Type B pancreatic cell (in vitro differentiated cells): ENCODE data around the gene GDI1. TPM values are rescaled to one million over a fixed set of nuclear protein-coding genes. Genes with fewer than 3 reads are reported as not detected.

Experiments
- DNase-seq: peaks from one replicate; pipeline ENCODE4 v3.0.0; 2021; ENCODE audit warnings: mixed read lengths; ENCODE audit not compliant: unreplicated experiment; ENCODE audit errors: extremely low spot score
- H3K27ac Mint-ChIP-seq: 2 replicates; pipeline ENCODE4 v1.8.0; 2021; ENCODE audit warnings: mild to moderate bottlenecking, mixed read lengths
- H3K27me3 Mint-ChIP-seq: 2 replicates; pipeline ENCODE4 v1.8.0; 2021; ENCODE audit warnings: mixed read lengths
- H3K36me3 Mint-ChIP-seq: 2 replicates; pipeline ENCODE4 v1.8.0; 2021; ENCODE audit warnings: mixed read lengths
- H3K4me1 Mint-ChIP-seq: one replicate; pipeline ENCODE4 v1.8.0; 2021; ENCODE audit warnings: mixed read lengths; ENCODE audit not compliant: unreplicated experiment
- H3K4me3 Mint-ChIP-seq: 2 replicates; pipeline ENCODE4 v1.8.0; 2021; ENCODE audit warnings: mild to moderate bottlenecking, mixed read lengths
- H3K9me3 Mint-ChIP-seq: 2 replicates; pipeline ENCODE4 v1.8.0; 2021; ENCODE audit warnings: mixed read lengths
- total RNA-seq: library from RNA; stranded (reverse); gene quantifications from 2 replicates; pipeline ENCODE4 v1.2.1, GENCODE V29; 2021; ENCODE audit warnings: low replicate concordance
- TF ChIP-seq, protein P1 (sequence below): fragments of 200-600 bp; sonication (generic); conservative IDR thresholded peaks from 2 replicates; pipeline ENCODE4 v1.5.0; 2021; ENCODE audit warnings: antibody characterized with exemption, mild to moderate bottlenecking

The GDI1 gene
- total RNA-seq, 1 donor from 2014 or later = 159 TPM

DNA sequence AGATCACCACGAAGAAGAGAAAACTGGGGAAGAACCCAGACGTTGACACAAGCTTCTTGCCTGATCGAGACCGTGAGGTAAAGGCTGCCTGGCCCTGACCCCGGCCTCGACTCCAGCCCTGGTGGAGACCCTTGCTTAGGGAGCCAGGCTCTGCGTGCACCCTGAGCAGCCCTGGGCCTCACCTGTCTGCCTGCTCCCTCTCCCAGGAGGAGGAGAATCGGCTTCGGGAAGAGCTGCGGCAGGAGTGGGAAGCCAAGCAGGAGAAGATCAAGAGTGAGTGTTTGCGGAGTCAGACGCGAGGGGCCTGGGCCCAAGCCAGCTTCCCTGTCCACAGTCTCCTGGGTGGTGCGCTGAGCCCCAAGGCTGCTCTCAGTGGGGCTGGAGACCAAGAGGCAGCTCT lies 11.5 kb downstream of the GDI1 start:
- H3K9me3 Mint-ChIP-seq = no peaks in the 10 kb centered on the region
- H3K27ac Mint-ChIP-seq = no peak overlapping the region
- no peak for DNase-seq
- no peak overlapping the region for H3K4me3 Mint-ChIP-seq
- TF ChIP-seq, protein P1, sequence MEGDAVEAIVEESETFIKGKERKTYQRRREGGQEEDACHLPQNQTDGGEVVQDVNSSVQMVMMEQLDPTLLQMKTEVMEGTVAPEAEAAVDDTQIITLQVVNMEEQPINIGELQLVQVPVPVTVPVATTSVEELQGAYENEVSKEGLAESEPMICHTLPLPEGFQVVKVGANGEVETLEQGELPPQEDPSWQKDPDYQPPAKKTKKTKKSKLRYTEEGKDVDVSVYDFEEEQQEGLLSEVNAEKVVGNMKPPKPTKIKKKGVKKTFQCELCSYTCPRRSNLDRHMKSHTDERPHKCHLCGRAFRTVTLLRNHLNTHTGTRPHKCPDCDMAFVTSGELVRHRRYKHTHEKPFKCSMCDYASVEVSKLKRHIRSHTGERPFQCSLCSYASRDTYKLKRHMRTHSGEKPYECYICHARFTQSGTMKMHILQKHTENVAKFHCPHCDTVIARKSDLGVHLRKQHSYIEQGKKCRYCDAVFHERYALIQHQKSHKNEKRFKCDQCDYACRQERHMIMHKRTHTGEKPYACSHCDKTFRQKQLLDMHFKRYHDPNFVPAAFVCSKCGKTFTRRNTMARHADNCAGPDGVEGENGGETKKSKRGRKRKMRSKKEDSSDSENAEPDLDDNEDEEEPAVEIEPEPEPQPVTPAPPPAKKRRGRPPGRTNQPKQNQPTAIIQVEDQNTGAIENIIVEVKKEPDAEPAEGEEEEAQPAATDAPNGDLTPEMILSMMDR = no peak
- H3K36me3 Mint-ChIP-seq = no peaks in the 10 kb centered on the region
- H3K4me1 Mint-ChIP-seq = no peaks in the 10 kb centered on the region
- H3K27me3 Mint-ChIP-seq = no peaks in the 10 kb centered on the region

DNA sequence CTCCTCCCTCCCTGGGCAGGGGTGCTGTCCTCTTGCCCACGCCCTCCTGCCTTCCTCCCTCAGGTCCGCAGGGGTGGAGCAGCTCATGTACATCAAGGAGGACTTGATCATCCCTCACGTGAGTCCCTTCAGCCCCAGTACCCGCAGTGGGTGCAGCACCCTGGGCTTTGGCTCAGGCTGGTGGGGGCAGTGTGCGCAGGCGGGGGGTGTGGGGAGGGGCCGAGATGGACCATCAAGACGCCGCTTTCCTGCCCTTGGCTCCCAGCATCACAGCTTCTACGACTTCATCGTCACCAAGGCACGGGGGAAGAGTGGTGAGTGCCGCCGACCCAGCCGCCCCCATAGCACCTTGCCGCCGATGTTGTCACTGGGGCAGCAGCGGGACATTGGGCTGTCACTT lies 12.7 kb downstream of the GDI1 start:
- H3K27ac Mint-ChIP-seq = no peak overlapping the region
- TF ChIP-seq, protein P1 = no peak

DNA sequence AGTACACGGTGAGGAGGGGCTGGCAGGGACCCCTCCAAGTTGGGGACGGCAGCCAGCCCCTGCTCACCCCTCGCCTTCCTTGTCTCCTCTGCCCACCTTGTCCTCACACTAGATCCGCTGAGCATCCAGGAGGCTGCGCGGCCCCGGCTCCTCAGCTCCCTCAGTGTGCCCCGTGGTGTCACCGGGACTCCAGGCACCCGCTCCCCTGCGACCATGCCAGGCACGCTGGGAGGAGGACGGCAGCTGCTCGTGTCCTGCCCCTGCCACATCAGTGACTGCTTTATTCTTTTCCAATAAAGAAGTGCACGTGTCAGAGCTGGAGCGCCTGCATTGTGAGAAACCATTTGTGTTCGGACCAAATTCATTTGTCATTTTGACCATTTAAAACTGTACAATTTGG lies 13.4 kb downstream of the GDI1 start:
- no peak for DNase-seq
- Mint-ChIP-seq H3K4me1 (no peaks in the 10 kb centered on the region), H3K27ac (no peak overlapping the region), H3K4me3 (no peak overlapping the region), H3K36me3 (no peaks in the 10 kb centered on the region), H3K9me3 (peaks cover 4% of the 10 kb centered on the region), H3K27me3 (no peaks in the 10 kb centered on the region)
- TF ChIP-seq, protein P1 = no peak

More for the DNA sequence above, 12.7 kb downstream of the GDI1 start:
- peaks cover 2% of the 10 kb centered on the region for H3K9me3 Mint-ChIP-seq
- H3K36me3 Mint-ChIP-seq = no peaks in the 10 kb centered on the region
- no peak for DNase-seq
- H3K27me3 Mint-ChIP-seq = no peaks in the 10 kb centered on the region
- no peak overlapping the region for H3K4me3 Mint-ChIP-seq
- H3K4me1 Mint-ChIP-seq = no peaks in the 10 kb centered on the region

DNA sequence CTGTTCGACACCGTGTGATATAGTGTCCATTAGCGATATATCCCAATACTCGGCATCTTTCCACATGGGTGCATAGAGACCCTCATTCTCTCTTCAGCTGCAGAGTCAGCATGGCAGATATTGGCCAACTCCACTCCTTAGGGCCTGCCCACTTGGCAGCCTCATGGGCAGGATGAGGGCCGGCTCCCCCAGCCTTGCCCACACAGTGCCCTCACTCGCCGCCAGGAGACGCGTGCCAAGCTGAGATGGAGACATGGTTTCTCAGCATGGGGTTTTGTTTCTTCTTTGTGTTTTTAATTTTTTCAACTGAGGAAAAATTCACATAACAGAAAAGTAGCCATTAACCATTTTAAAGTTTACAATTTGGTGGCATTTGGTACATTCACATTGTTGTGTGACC lies 15.9 kb downstream of the GDI1 start:
- Mint-ChIP-seq H3K4me3 (no peak overlapping the region), H3K27ac (no peak overlapping the region), H3K36me3 (peaks cover 5% of the 10 kb centered on the region), H3K9me3 (peaks cover 4% of the 10 kb centered on the region), H3K27me3 (no peaks in the 10 kb centered on the region), H3K4me1 (no peaks in the 10 kb centered on the region)
- TF ChIP-seq, protein P1 = no peak
- no peak for DNase-seq

DNA sequence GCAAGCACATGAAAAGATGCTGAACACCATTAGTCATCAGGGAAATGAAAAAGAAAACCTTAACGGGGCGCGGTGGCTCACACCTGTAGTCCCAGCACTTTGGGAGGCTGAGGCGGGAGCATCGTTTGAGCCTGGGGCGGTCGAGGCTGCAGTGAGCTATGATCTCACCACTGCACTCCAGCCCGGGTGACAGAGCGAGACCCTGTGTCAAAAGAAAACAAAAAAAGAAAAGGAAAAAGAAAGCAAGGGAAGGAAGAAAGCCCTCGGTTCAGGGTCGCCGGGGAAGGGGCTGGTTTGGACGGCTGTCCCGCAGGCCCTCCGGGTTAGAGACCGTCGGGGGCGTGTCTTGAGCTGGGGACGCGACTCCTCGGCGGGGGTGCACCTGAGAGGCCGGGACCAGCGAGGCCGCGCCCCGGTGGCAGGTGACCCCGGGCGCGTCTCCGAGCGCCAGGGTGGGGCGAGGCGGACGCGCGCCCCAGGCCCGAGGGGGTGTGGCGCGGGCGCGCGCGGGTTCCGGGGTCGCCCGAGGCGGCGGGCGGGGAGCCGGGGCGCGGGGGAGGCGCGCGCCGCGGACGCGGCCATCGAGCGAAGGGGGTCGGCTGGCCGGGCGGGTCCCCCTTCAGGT lies 20.6 kb downstream of the GDI1 start:
- H3K4me3 Mint-ChIP-seq = peak overlapping the region; percentile 90
- TF ChIP-seq, protein P1 = no peak
- no peaks in the 10 kb centered on the region for H3K4me1 Mint-ChIP-seq
- peak overlapping the region; percentile 97 for H3K27ac Mint-ChIP-seq
- H3K9me3 Mint-ChIP-seq = peaks cover 4% of the 10 kb centered on the region
- no peak for DNase-seq
- H3K27me3 Mint-ChIP-seq = no peaks in the 10 kb centered on the region
- peaks cover 5% of the 10 kb centered on the region for H3K36me3 Mint-ChIP-seq
